Limb (tissue), 2 donors: ENCODE measurements around the gene SCAPER.
"Not testable (repeated sequence)": the region's sequence is repeated elsewhere in the genome, so short reads cannot be mapped to it uniquely, and the experiment has no call there.

Experiments
- DNase-seq, 2 donors: peaks; one replicate each; pipeline ENCODE4 v3.0.0-alpha.2; 2016; ENCODE audit errors: extremely low spot score in 2 of 2

SCAPER gene

GRCh38 chr15:76325704-76326103 lies 579.4 kb downstream of the SCAPER start:
- DNase-seq, result no peak

- DNase-seq, result no peak
Measured at GRCh38 chr15:76324066-76324465, 581.1 kb downstream of the SCAPER start.

- DNase-seq, result no peak
Measured at GRCh38 chr15:76321602-76322001, 583.5 kb downstream of the SCAPER start.

- DNase-seq, result no peak
Measured at GRCh38 chr15:76321171-76321570, 584.0 kb downstream of the SCAPER start.

GRCh38 chr15:76320012-76320411 lies 585.1 kb downstream of the SCAPER start:
- DNase-seq, result no peak

- DNase-seq, result no peak
Measured at GRCh38 chr15:76313731-76314130, 591.4 kb downstream of the SCAPER start.

GRCh38 chr15:76313175-76313567 lies 592.0 kb downstream of the SCAPER start:
- not testable (repeated sequence) for DNase-seq

GRCh38 chr15:76312540-76313174 lies 592.5 kb downstream of the SCAPER start:
- no peak for DNase-seq

- DNase-seq, result peak; percentile 94 to 95
Measured at GRCh38 chr15:76311100-76311953, 593.8 kb downstream of the SCAPER start, which contains the start of gene ETFA. Gene ETFA, minus strand, starts transcription at chr15:76311469. Its CDS starts 81 bp downstream, at chr15:76311388.

- DNase-seq, result peak in 1 of 2 donors; percentile 58
Measured at GRCh38 chr15:76310475-76311099, 594.6 kb downstream of the SCAPER start.

GRCh38 chr15:76309601-76310330 lies 595.4 kb downstream of the SCAPER start:
- DNase-seq, result no peak

GRCh38 chr15:76303909-76304308 lies 601.2 kb downstream of the SCAPER start:
- DNase-seq, result no peak

GRCh38 chr15:76299786-76300185 lies 605.4 kb downstream of the SCAPER start:
- no peak for DNase-seq

GRCh38 chr15:76298986-76299385 lies 606.2 kb downstream of the SCAPER start:
- no peak for DNase-seq

GRCh38 chr15:76297951-76298350 lies 607.2 kb downstream of the SCAPER start:
- DNase-seq, result not testable (repeated sequence)
